ENCODE data around the gene TXN. TPM values are rescaled to one million over a fixed set of nuclear protein-coding genes. Genes with fewer than 3 reads are reported as not detected.

TXN gene
- total RNA-seq, 1 experiment from 2014 or later: 280 TPM

GRCh38 chr9:110284211-110284844 is 28.0 kb upstream of the TXN start:
- Histone ChIP-seq H3T11ph (ENCODE audit: low read length) (no peak overlapping the region), H3K9me3 (ENCODE audit: control insufficient read depth, low read depth, low read length) (no peaks in the 10 kb centered on the region), H4K5ac (ENCODE audit: insufficient read length, low read depth, low read length) (no peak overlapping the region), H3K4ac (ENCODE audit: low read depth, low read length) (no peak overlapping the region), H3K23me2 (ENCODE audit: insufficient read length, low read depth, low read length, poor library complexity, severe bottlenecking) (no peaks in the 10 kb centered on the region), H3K56ac (ENCODE audit: insufficient read length, low read depth, low read length) (no peak overlapping the region), H3K9ac (ENCODE audit: extremely low read depth, insufficient read length, low read length) (no peak overlapping the region), H3K79me1 (ENCODE audit: insufficient read depth, low read depth, low read length, poor library complexity, severe bottlenecking) (no peaks in the 10 kb centered on the region), H3K4me1 (ENCODE audit: insufficient read depth, low read length) (no peaks in the 10 kb centered on the region), H2AFZ (ENCODE audit: low read length) (no peak overlapping the region), H3K23ac (ENCODE audit: insufficient read length, low read depth, low read length) (no peak overlapping the region), H2AK5ac (ENCODE audit: insufficient read length, low read length) (no peak overlapping the region), H3K27me3 (ENCODE audit: insufficient read depth, low read length) (no peaks in the 10 kb centered on the region), H2BK15ac (ENCODE audit: low read depth, low read length) (no peak overlapping the region), H4K8ac (replicated peaks; ENCODE audit: insufficient read length, low read depth, low read length) (no peak overlapping the region), H2BK5ac (ENCODE audit: insufficient read length, low read length) (no peak overlapping the region), H3K79me2 (ENCODE audit: insufficient read depth, low read length) (no peaks in the 10 kb centered on the region), H3K4me2 (ENCODE audit: insufficient read depth, insufficient read length, low read length) (no peak overlapping the region), H2BK12ac (ENCODE audit: insufficient read length, low read depth, low read length) (no peak overlapping the region), H2BK120ac (ENCODE audit: low read depth, low read length, poor library complexity, severe bottlenecking) (no peak overlapping the region), H4K91ac (ENCODE audit: insufficient read length, low read depth, low read length) (no peak overlapping the region), H4K20me1 (ENCODE audit: control insufficient read depth, insufficient read depth, insufficient read length) (no peaks in the 10 kb centered on the region), H3K27ac (ENCODE audit: insufficient read length, low read depth, low read length) (no peak overlapping the region), H3K14ac (ENCODE audit: insufficient read depth, low read length) (no peak overlapping the region), H3K18ac (ENCODE audit: insufficient read length, low read depth, low read length) (no peak overlapping the region), H2BK20ac (ENCODE audit: low read depth, low read length, poor library complexity, severe bottlenecking) (no peak overlapping the region)
- no peak overlapping the region for H3K4me3 Mint-ChIP-seq
- no peak overlapping the region for H3K27ac Mint-ChIP-seq
- no peaks in the 10 kb centered on the region for H3K27me3 Mint-ChIP-seq (ENCODE audit: low read depth)
- DNase-seq: no peak
- TF ChIP-seq CTCF (conservative IDR thresholded peaks at IDR 0.05): no peak
- H3K4me1 Mint-ChIP-seq: peaks cover 3% of the 10 kb centered on the region in 2 experiments; a peak in 3 of 4 replicates
- no peaks in the 10 kb centered on the region; a peak in 1 of 7 replicates for H3K36me3 Mint-ChIP-seq (ENCODE audit: insufficient read depth in 1 of 3, low read depth in 3 of 3)
- no CpG with 5 or more reads among the region's 6 CpGs for WGBS (ENCODE audit: extremely low coverage, insufficient read length, low lambda C conversion rate)
- H3K9me3 Mint-ChIP-seq: no peaks in the 10 kb centered on the region

Measured in H9 (cell line).